ENCODE data around the gene SRRM1.
"Not testable (repeated sequence)": the region's sequence is repeated elsewhere in the genome, so short reads cannot be mapped to it uniquely, and the experiment has no call there.

SRRM1 gene

DNA sequence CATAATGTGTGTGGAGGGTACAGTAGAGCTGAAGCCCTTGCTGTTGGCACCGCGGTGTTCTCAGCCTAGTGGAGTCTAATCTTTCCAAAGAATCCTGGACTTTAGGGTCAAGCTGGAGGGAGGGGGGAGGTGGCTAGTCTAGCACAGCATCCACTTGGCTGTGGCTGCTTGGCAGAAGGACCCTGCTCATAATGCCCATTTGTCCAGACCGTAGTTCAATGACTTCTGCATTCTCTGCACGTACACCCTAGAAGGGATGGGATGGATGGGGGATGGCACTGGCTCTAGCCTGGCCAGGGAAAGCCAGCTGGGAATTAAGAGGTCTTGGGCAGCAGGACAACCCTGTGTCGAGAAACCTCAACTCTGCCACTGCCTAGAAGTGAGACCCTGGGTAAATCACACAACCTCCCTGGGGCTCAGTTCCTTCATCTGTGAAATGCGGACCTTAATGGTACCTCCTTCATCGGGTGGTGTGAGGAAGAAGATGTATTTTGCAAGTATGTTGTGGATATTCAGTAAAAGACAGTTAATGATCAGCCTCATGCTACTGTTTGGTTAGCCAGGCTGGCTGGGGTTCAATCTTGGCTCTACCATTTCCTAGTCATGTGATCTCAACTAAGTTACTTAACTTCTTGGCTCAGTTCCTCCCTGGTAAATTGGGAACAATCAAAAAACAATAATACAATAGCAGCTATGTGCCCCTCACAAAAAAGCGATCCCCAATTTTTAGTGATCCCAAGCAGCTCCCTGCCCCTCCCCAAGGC lies 75.0 kb downstream of the SRRM1 start:
- no peak for DNase-seq (ENCODE audit: low read depth)

DNA sequence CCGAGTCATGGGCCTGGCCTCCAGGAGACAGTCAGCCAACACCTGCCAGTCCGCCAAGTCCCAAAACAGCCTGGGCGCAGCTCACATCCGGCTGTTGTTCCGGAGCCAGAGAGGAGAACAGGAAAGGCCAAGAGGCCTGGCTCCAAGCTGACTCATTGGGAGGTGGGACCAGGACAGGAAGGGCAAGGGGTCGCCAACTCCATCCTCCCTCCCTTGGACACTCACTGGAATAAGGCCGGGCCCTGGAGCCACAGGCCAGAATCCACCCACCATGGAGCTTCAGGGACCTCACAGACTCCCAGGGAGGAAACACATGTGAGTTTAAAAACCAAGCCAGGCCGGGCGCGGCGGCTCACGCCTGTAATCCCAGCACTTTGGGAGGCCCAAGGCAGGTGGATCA lies 77.0 kb downstream of the SRRM1 start:
- no peak for DNase-seq (ENCODE audit: low read depth)

DNA sequence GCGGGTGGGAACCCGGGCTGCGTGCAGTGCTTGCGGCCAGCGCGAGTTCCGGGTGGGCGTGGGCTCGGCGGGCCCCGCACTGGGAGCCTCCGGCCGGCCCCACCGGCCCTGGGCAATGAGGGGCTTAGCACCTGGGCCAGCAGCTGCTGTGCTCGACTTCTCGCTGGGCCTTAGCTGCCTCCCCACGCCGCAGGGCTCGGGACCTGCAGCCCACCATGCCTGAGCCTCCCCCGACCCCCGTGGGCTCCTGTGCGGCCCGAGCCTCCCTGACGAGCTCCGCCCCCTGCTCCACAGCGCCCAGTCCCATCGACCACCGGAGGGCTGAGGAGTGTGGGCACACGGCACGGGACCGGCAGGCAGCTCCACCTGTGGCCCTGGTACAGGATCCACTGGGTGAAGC lies 78.4 kb downstream of the SRRM1 start:
- no peak for DNase-seq (ENCODE audit: low read depth)

DNA sequence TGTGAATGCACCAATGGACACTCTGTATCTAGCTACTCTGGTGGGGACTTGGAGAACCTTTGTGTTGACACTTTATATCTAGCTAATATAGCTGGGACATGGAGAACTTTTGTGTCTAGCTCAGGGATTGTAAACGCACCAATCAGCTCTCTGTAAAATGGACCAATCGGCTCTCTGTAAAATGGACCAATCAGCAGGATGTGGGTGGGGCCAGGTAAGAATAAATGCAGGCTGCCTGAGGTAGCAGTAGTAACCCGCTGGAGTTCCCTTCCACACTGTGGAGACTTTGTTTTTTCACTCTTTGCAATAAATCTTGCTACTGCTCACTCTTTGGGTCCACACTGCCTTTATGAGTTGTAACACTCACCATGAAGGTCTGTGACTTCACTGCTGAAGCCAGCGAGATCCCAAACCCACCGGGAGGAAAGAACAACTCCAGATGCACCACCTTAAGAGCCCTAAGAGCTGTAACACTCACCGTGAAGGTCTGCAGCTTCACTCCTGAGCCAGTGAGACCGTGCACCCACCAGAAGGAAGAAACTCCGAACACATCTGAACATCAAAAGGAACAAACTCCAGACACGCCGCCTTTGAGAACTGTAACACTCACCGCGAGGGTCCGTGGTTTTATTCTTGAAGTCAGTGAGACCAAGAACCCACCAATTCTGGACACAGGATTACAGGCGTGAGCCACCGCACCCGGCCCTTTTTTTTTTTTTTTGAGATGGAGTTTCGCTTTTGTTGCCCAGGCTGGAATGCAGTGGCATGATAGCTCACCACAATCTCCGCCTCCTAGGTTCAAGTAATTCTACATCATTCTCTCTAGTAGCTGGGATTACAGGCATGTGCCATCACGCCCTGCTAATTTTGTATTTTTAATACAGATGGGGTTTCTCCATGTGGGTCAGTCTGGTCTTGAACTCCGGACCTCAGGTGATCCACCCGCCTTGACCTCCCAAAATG lies 79.3 kb downstream of the SRRM1 start:
- DNase-seq (ENCODE audit: low read depth) = not testable (repeated sequence)
